DND-41 (cell line): Measurements from ENCODE around the gene PLEKHM3.

Source experiments
- ATAC-seq: fragments of 200-7000 bp; cut with Tn5 transposase; 3 replicates; pipeline ENCODE4 v1.9.1; 2021; ENCODE audit warnings: low read depth; ENCODE audit not compliant: insufficient read depth
- DNase-seq: peaks from one replicate; pipeline ENCODE4 v3.0.0-alpha.2; 2020
- H2AFZ ChIP-seq: 2 replicates; pipeline ENCODE4 v1.6.0; 2012; ENCODE audit warnings: low read depth, low read length
- H3K27ac ChIP-seq: 2 replicates; pipeline ENCODE4 v1.5.1; 2012; ENCODE audit warnings: low read length, inconsistent platforms
- H3K27me3 ChIP-seq: fragments of 200-600 bp; sonication (generic); 2 replicates; pipeline ENCODE4 v1.6.0; 2012; ENCODE audit warnings: low read length, mild to moderate bottlenecking, inconsistent platforms; ENCODE audit not compliant: insufficient read depth, poor library complexity
- H3K36me3 ChIP-seq: 2 replicates; pipeline ENCODE4 v1.5.1; 2012; ENCODE audit warnings: low read length, inconsistent platforms; ENCODE audit not compliant: insufficient read depth
- H3K4me1 ChIP-seq: 2 replicates; pipeline ENCODE4 v1.5.1; 2012; ENCODE audit warnings: mild to moderate bottlenecking, low read length; ENCODE audit not compliant: insufficient read depth
- H3K4me2 ChIP-seq: 2 replicates; pipeline ENCODE4 v1.6.0; 2012; ENCODE audit warnings: mild to moderate bottlenecking, moderate library complexity, low read length, inconsistent platforms; ENCODE audit not compliant: insufficient read depth
- H3K4me3 ChIP-seq, 2 experiments: fragments of 200-600 bp in 1 of 2; shearing (Covaris generic) in 1 of 2; 2 replicates each; pipeline ENCODE4 v1.5.1; 2012 to 2016; ENCODE audit warnings: inconsistent platforms in 2 of 2, low read length in 2 of 2, mild to moderate bottlenecking in 2 of 2, low read depth in 1 of 2, moderate library complexity in 1 of 2
- H3K79me2 ChIP-seq: 2 replicates; pipeline ENCODE4 v1.6.0; 2012; ENCODE audit warnings: low read length, inconsistent platforms; ENCODE audit not compliant: insufficient read depth
- H3K9ac ChIP-seq: 2 replicates; pipeline ENCODE4 v1.6.0; 2012; ENCODE audit warnings: low read depth, mild to moderate bottlenecking, inconsistent platforms, low read length, moderate library complexity
- H3K9me3 ChIP-seq: 2 replicates; pipeline ENCODE4 v1.5.1; 2012; ENCODE audit warnings: low read length, moderate library complexity, mild to moderate bottlenecking, inconsistent platforms; ENCODE audit not compliant: insufficient read depth, severe bottlenecking
- H4K20me1 ChIP-seq: 2 replicates; pipeline ENCODE4 v1.6.0; 2012; ENCODE audit warnings: low read length; ENCODE audit not compliant: insufficient read depth
- CTCF ChIP-seq: IDR thresholded peaks from 2 replicates; pipeline ENCODE4 v1.5.1; 2012; ENCODE audit warnings: borderline replicate concordance, low read length, moderate library complexity, mild to moderate bottlenecking; ENCODE audit not compliant: poor library complexity, severe bottlenecking; ENCODE audit errors: extremely low read depth
- EZH2 ChIP-seq: IDR thresholded peaks from 3 replicates; pipeline ENCODE4 v1.6.1; 2012; ENCODE audit warnings: borderline replicate concordance, low read depth, mild to moderate bottlenecking, moderate library complexity, low read length, inconsistent platforms; ENCODE audit not compliant: severe bottlenecking

Gene PLEKHM3

DNA sequence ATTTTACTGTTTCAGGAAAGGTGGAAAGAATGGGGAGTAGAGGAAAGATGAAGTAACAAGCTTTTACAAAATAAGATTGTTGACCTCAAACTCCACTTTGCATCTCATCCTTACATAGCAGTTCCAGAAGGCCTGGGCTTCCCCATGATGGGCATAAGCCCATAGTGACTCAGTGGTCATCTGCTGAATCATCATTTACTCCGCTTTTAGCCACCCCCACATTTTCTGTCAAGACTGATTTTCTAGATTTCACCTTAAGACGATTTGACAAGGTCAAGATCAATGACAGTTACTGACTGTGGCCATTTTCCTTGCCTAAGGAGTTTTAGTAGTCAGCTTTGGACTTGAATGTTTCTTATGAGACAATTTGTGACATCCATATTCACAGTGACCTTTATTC is 49.4 kb downstream of the PLEKHM3 start:
- no peak overlapping the region for H3K27ac ChIP-seq
- no peak overlapping the region for H3K4me3 ChIP-seq
- H3K36me3 ChIP-seq, result peaks cover 10% of the 10 kb centered on the region
- no peaks in the 10 kb centered on the region for H3K9me3 ChIP-seq
- ATAC-seq (no peak), DNase-seq (no peak)
- H4K20me1 ChIP-seq, result no peaks in the 10 kb centered on the region; the same call in 1 of the 2 replicates
- H3K79me2 ChIP-seq, result no peaks in the 10 kb centered on the region
- H2AFZ ChIP-seq, result no peak overlapping the region
- no peak for TF ChIP-seq EZH2
- no peak for TF ChIP-seq CTCF
- no peaks in the 10 kb centered on the region for H3K4me1 ChIP-seq
- H3K9ac ChIP-seq, result no peak overlapping the region
- no peak overlapping the region for H3K4me2 ChIP-seq
- no peaks in the 10 kb centered on the region for H3K27me3 ChIP-seq

DNA sequence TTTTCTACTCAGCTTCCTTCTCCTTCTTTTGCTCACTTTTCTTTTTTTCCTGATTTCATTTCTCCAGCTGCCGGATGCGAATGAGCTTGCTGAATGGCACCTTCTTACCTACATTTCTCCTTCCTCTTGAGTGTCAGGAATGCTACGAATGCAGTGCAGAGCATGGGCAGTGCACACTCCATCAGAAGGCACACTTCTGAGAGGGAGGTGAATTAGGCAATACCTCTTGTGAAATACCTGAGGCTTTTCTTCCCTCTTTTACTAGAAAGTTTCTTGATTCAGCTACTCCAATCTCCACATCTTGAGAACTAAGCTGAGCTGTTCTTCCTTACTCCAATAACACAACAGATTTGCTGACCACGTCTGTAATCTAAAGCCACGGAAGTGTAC is 51.1 kb downstream of the PLEKHM3 start:
- Histone ChIP-seq H3K4me3 (no peak overlapping the region), H3K4me1 (no peaks in the 10 kb centered on the region), H3K4me2 (no peak overlapping the region), H3K27me3 (no peaks in the 10 kb centered on the region), H3K79me2 (no peaks in the 10 kb centered on the region), H3K9ac (no peak overlapping the region), H3K27ac (no peak overlapping the region), H3K9me3 (no peaks in the 10 kb centered on the region), H2AFZ (no peak overlapping the region), H3K36me3 (peaks cover 10% of the 10 kb centered on the region), H4K20me1 (no peaks in the 10 kb centered on the region; the same call in 1 of the 2 replicates)
- no peak for ATAC-seq
- no peak for TF ChIP-seq EZH2
- no peak for TF ChIP-seq CTCF
- DNase-seq, result no peak

DNA sequence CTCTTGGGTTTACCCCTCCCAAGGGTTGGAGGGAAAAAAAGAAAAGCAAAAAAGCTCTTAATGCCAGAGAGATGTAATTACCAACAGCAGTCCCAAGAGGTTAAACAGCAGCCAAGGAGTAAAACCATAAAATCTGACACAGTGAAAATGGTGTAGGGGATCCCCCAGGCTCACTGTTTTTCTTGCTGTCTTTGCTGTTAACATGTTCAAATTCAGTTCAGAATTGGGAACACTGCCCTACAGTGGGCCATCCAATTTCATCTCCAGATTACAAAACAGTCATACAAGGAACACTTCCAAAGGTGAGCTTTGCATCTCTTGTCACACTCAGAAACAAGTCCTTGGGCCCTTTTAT is 54.5 kb downstream of the PLEKHM3 start:
- Histone ChIP-seq H3K9ac (no peak overlapping the region), H3K79me2 (no peaks in the 10 kb centered on the region), H2AFZ (no peak overlapping the region), H3K27ac (no peak overlapping the region), H3K9me3 (no peaks in the 10 kb centered on the region), H4K20me1 (no peaks in the 10 kb centered on the region), H3K4me2 (no peak overlapping the region), H3K4me1 (no peaks in the 10 kb centered on the region), H3K36me3 (no peaks in the 10 kb centered on the region), H3K4me3 (no peak overlapping the region), H3K27me3 (no peaks in the 10 kb centered on the region)
- no peak for DNase-seq
- TF ChIP-seq EZH2 (no peak), CTCF (no peak)
- no peak for ATAC-seq

- no peaks in the 10 kb centered on the region for H3K4me1 ChIP-seq
- no peak for DNase-seq
- H3K27me3 ChIP-seq, result no peaks in the 10 kb centered on the region
- no peak overlapping the region for H2AFZ ChIP-seq
- ATAC-seq, result no peak
- no peak overlapping the region for H3K4me2 ChIP-seq
- H3K36me3 ChIP-seq, result no peaks in the 10 kb centered on the region
- TF ChIP-seq EZH2 (no peak), CTCF (no peak)
- H3K9me3 ChIP-seq, result no peaks in the 10 kb centered on the region
- no peak overlapping the region for H3K4me3 ChIP-seq
- H3K9ac ChIP-seq, result no peak overlapping the region
- H4K20me1 ChIP-seq, result no peaks in the 10 kb centered on the region
- no peaks in the 10 kb centered on the region for H3K79me2 ChIP-seq
- H3K27ac ChIP-seq, result no peak overlapping the region
These were observed 55.0 kb downstream of the PLEKHM3 start for GRCh38 chr2:207970147-207970825.
